ENCODE measurements around the gene KLF6. TPM values are rescaled to one million over a fixed set of nuclear protein-coding genes. Genes with fewer than 3 reads are reported as not detected.
A peak's percentile ranks its signal among the peaks of the same experiment; 100 is the strongest.

The KLF6 gene
- total RNA-seq, 1 donor from 2014 or later = 328 TPM

GRCh38 chr10:3782146-3782450 is 2.9 kb downstream of the KLF6 start:
- Mint-ChIP-seq H3K27me3 (ENCODE audit: unreplicated experiment) (peaks cover 47% of the 10 kb centered on the region), H3K36me3 (ENCODE audit: low read depth, unreplicated experiment) (peaks cover 70% of the 10 kb centered on the region), H3K27ac (ENCODE audit: unreplicated experiment) (peak overlapping the region; percentile 100), H3K4me3 (ENCODE audit: unreplicated experiment) (peak overlapping the region; percentile 100), H3K9me3 (ENCODE audit: unreplicated experiment) (no peaks in the 10 kb centered on the region), H3K4me1 (ENCODE audit: unreplicated experiment) (peaks cover 78% of the 10 kb centered on the region)
- no peak for DNase-seq (ENCODE audit: low spot score)
- no peak for TF ChIP-seq CTCF (IDR thresholded peaks at IDR 0.05; ENCODE audit: unreplicated experiment)

- Mint-ChIP-seq H3K27me3 (ENCODE audit: unreplicated experiment) (peaks cover 47% of the 10 kb centered on the region), H3K27ac (ENCODE audit: unreplicated experiment) (peak overlapping the region; percentile 100), H3K4me1 (ENCODE audit: unreplicated experiment) (peaks cover 77% of the 10 kb centered on the region), H3K4me3 (ENCODE audit: unreplicated experiment) (peak overlapping the region; percentile 100), H3K9me3 (ENCODE audit: unreplicated experiment) (no peaks in the 10 kb centered on the region), H3K36me3 (ENCODE audit: low read depth, unreplicated experiment) (peaks cover 75% of the 10 kb centered on the region)
- peak; percentile 52 for DNase-seq (ENCODE audit: low spot score)
- TF ChIP-seq CTCF (IDR thresholded peaks at IDR 0.05; ENCODE audit: unreplicated experiment) = no peak
These were observed 3.4 kb downstream of the KLF6 start for GRCh38 chr10:3781468-3782145.

GRCh38 chr10:3780771-3781467 is 4.1 kb downstream of the KLF6 start:
- no peak for TF ChIP-seq CTCF (IDR thresholded peaks at IDR 0.05; ENCODE audit: unreplicated experiment)
- H3K9me3 Mint-ChIP-seq (ENCODE audit: unreplicated experiment) = no peaks in the 10 kb centered on the region
- H3K36me3 Mint-ChIP-seq (ENCODE audit: low read depth, unreplicated experiment) = peaks cover 80% of the 10 kb centered on the region
- peaks cover 40% of the 10 kb centered on the region for H3K27me3 Mint-ChIP-seq (ENCODE audit: unreplicated experiment)
- H3K4me3 Mint-ChIP-seq (ENCODE audit: unreplicated experiment) = peak overlapping the region; percentile 100
- H3K27ac Mint-ChIP-seq (ENCODE audit: unreplicated experiment) = peak overlapping the region; percentile 100
- no peak for DNase-seq (ENCODE audit: low spot score)
- peaks cover 72% of the 10 kb centered on the region for H3K4me1 Mint-ChIP-seq (ENCODE audit: unreplicated experiment)

- Mint-ChIP-seq H3K27ac (ENCODE audit: unreplicated experiment) (peak overlapping the region; percentile 100), H3K4me3 (ENCODE audit: unreplicated experiment) (peak overlapping the region; percentile 100), H3K27me3 (ENCODE audit: unreplicated experiment) (peaks cover 41% of the 10 kb centered on the region), H3K9me3 (ENCODE audit: unreplicated experiment) (no peaks in the 10 kb centered on the region), H3K36me3 (ENCODE audit: low read depth, unreplicated experiment) (peaks cover 87% of the 10 kb centered on the region), H3K4me1 (ENCODE audit: unreplicated experiment) (peaks cover 72% of the 10 kb centered on the region)
- no peak for TF ChIP-seq CTCF (IDR thresholded peaks at IDR 0.05; ENCODE audit: unreplicated experiment)
- DNase-seq (ENCODE audit: low spot score) = no peak
These were observed 4.8 kb downstream of the KLF6 start for GRCh38 chr10:3780021-3780770.

Measured in endothelial cell (in vitro differentiated cells).